Renal pelvis (tissue), 4 donors: ENCODE results near the gene SRGAP3. TPM values are rescaled to one million over a fixed set of nuclear protein-coding genes. Genes with fewer than 3 reads are reported as not detected.

Source experiments
- DNase-seq: peaks from one replicate; pipeline ENCODE4 v3.0.0-alpha.2; 2013
- polyA plus RNA-seq, 3 donors: library from polyadenylated mRNA; unstranded; fragments of 120-200 nt; gene quantifications; one replicate each; pipeline ENCODE4 v1.2.1, GENCODE V29; 2013; ENCODE audit not compliant: insufficient read length in 3 of 3

SRGAP3 gene
- polyA plus RNA-seq, 3 donors = 15.3 to 22.8 (median 18.9) TPM

DNA sequence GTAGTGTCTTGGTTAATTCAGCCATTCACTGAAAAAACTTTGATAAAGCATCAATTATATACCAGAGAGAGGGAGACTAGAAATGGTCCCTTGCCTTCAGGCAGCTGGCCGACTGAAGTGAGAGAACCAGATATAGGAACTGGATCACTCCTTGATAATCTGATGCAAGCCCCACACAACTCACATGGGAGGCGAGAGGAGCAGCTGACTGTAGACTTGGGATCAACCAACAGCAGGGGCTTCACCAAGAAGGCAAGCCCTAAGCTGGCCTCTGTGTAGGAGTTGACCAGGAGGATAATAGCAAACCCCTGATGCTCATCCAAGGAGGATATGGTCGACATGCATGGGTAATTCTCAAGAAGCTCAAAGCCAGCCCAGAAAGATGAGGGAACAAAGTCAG lies 133.1 kb downstream of the SRGAP3 start:
- DNase-seq = no peak

DNA sequence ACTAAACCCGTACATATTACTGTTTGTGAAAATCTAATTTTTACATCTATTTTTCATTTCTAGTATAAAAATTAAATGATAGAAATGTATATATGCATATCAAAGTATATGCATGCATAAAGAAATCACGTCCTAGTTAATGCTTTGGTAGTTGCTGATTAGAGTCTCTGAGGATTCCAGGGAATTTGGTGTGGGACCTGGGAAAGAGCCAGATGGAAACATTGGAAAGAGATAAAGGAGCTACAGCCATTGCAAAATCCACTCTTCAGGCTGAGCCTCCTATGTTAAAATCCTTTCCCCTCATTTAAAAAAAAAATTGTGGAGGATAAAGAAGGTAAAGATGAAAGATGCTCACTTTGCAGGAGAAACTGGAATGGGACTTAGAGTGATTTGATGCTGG lies 134.1 kb downstream of the SRGAP3 start:
- DNase-seq = no peak

DNA sequence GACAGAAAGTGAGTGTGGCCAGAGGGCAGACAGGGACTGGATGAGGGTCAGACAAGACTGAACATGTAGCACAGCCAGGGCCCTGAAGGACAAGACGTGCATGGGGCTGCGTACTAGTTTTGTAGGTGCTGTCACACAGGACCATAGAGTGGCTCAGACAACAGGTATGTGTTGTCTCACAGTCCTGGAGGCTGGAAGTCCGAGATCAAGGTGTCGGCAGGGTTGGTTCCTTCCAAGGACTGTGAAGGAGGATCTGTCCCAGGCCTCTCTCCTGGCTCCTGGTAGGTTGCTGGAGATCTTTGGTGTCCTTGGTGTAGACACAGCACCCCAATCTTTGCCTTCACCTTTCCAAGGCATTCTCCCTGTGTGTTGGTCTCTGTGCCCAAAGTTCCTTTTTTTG lies 136.4 kb downstream of the SRGAP3 start:
- no peak for DNase-seq

DNA sequence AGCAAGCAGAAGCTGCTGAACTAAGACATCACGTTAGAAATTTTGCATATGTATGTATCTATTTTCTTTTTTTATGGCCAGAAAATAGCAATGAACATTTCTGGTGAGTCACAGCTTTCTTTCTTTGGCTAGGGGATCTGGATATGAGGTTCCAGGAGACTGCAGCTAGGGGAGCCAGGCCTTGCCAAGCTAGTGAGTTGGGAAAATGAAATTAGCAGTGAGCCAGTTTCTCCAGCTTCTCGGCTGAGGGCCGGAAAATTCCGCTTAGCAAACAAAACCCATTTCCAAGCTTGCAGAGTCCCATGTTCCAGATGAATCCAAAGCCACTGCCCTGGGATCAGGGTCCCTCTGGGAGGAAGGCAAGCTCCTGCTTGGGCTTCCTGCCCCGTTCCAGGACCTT lies 137.6 kb downstream of the SRGAP3 start:
- no peak for DNase-seq

DNA sequence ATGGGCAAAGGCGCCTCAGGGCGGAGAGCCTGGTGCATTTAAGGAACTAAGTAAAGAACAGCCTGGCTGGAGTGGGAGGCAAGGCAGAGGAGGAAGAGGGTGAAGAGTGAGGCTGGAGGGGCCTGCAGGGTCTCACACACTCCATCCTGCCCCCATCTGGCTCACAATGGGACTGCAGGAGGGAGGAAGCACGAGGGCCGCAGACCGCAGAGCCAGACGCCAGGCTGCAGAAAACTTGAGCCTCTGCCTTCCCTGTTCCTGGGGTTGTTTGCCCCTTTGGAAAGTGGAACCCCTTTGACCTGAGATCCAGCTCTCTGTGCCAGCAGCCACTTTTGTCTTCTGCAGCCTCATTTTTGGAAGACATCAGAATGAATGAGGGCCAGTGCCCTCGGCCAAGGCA lies 138.0 kb downstream of the SRGAP3 start:
- DNase-seq = no peak

DNA sequence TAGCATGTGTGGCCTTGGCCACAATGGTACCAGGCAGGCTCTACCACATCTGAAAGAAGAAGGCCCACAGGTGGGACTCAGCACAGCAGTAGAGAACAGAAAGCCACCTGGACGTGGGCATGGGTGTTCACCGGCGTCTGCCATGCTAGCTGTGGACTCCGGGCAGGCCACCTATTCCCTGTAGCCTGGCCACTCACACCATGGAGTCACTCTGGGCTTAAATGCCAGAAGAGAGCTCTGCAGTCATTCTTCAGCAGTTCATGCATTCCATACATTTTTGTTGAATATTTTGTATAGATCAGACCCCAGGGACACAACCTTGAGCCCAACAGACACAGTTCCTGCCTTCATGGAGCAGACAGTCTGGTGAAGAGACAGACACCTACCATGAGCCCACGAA lies 138.6 kb downstream of the SRGAP3 start:
- no peak for DNase-seq

DNA sequence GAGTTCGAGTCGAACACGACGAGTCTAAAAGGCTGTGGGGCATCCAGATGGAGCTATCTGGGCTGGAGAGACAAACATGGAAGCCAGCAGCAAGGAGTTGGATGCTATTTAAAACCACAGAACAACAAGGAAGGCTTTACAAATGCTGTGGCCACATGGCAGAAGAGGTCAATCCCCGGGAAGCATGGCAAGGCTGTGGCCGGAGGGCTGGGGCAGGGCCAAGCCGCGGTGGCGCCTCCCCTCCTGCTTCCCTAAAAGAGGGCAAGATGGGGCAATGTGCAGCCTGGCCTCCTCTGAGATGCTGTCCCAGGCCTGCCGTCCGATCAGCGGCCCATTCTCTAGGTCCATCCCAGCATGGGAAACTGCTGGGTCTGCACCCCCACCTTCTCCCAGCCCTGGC lies 139.1 kb downstream of the SRGAP3 start:
- no peak for DNase-seq

DNA sequence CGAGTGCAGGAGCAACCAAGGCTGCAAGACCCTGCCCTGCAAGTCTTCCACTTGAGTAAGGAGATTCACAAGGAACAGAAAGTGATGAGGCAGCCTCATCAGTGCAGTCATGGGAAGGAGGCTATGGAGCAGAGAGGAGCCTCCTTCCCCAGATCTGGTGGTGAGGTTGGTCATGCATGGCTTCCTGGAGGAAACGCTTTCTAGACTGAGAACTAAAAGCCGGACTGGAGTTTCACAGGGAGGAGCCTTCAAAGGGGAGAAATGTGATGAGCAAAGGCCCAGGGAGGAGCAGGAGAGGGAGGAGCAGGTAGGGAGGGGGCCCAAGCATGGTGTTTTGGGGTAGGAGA lies 139.9 kb downstream of the SRGAP3 start:
- DNase-seq = no peak

DNA sequence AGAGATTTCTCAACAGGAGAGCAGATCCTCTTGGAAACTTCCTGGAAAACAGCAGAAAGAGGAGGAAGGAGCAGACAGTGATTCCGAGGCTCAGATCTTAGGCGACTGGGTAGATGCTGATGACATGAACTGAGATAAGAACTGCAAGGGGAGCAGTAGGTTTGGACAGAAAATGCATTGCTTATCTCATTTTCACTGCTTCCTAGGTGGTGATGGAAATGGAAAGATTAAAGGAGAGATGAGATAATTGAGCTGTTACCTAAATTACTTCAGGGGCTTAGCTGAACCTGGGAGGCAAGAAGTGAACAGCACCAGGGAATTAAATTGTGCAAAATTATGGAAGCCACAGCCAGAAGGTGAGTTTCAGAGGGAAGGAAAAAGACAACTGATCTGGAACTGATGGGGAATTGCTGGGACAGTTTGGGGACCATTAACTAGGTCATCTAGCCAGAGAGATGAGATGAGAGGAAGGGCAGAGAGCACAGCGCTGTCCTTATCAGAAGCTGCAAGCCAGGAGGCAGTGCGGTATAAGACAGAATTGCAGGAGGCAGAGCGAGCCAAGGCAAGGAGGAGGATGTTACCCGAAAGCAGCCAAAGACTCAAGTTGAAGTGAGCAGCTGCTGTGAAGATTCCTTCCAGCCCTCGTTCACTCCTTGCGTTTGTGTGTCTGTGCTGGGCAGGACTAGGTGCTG lies 140.4 kb downstream of the SRGAP3 start:
- no peak for DNase-seq

DNA sequence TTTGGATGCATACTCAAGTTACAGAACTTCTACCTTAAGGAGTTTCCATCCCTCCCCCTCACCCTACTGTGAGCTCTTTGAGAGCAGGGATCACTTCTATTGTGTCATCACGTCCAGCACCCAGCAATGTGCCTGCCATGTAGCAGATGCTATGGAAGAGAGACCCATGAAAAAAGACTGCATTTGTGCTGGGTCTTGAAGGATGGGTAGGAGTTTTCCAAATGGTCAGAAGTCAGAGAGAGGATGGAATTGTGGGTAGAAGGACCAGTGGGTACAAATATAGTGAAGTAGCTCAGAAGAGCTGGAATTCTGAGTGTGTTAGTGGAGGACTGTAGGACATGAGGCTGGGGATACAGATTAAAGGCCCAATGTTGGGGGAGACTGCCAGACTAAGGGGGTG lies 141.7 kb downstream of the SRGAP3 start:
- no peak for DNase-seq

DNA sequence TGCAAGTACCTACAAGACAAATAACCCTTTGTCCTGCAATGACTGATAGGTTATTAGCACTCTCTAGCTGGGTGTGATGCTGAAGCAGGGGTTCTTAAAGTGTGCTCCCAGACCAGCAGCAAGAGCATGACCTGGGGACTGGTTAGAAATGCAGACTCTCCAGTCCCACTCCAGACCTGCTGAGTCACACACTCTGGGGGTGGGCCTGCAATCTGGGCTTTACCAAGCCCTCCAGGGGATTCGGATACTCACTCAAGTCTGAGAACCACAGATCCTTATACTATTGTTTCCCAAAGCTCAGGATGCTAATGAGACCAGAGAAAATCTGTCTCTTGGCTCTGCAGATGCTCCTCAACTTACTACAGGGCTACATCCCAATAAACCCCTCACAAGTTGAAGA lies 144.0 kb downstream of the SRGAP3 start:
- no peak for DNase-seq

DNA sequence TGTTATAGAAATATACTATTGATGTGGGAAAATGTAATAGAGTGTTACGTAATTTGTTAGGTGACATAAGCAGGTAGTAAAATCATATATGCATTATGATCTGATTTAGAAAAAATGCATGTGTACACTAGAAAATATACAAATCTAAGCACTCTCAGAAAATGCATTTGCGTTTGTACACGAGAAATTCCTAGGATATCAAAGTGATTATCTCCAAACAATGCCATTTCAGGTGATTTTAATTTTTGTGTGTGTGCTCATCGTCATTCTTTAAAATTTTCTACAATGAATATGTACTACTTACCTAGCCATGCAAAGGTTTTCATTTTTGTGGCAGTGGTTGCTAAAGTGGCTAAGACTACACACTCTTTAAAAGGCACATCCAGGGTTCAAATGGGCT lies 145.3 kb downstream of the SRGAP3 start:
- DNase-seq = no peak

DNA sequence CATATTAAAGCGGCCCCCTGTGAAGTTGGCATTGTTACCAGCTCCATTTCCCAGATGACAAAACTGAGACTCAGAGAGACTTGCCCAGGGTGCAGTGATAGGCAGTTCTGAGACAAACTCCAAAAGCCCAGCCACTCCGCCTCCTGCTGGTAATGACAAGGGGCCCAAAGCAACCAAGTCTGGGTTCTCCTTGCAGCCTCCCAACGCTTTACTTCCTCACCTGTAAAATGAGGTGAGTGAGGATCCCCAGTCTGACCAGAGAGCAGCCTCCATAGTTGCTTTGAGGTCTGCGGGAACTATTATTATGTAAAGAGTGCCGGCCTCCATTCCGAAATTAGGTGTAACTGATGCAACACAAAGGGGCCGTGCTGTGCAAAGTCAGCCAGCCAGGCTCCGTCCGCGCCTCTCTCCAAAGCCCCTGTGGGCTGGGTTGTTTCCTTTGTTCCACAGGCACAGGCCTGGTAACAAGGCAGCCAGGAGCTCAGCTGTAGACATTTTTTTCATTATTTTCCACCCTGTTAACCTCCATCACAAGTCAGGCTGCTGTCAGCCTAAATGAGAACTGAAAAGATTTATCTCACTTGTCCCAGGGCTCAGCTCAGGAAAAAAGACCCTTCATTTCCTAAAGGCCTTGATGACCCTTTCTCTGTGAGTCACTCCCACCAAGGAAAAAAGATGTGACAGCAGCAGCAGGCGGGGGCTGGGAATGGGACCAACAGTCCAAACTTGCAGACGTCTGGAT lies 147.0 kb downstream of the SRGAP3 start:
- DNase-seq = no peak

DNA sequence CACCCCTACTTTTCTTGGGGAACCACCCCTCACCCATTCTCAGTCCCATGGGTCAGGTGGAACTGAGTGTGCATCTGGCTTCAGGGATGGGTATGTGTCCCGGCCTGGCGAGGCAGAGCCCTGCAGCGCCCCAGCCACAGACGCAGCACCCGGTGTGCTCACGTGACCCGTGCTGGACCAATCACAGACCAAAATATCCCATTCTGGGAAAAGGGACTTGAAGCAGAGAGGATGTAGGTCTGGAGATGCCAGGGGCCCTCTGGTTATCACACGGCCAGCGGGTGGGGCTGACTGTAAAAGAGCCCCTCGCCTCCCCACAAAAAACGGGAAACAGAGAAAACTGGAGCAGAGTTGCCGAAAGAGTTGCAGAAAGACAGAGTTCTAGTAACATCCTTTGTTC lies 148.2 kb downstream of the SRGAP3 start:
- DNase-seq = no peak

DNA sequence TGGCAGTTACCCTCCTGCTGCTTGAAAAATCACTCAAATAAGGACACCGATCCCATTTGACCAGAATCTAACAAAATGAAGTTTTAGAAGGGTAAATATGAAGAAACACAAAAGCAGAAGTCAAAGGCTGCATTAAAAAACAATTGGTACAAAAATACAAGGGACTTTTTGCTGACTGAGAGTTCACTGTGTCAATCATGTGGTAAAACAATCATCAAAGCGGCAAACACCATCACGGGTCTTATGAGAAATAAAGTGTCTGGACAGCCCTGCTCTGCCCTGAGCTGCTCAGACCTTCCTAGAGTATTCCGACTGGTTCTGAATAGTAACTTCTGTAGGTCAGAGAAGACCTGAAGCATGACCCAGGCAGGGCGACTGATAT lies 148.9 kb downstream of the SRGAP3 start:
- DNase-seq = no peak

DNA sequence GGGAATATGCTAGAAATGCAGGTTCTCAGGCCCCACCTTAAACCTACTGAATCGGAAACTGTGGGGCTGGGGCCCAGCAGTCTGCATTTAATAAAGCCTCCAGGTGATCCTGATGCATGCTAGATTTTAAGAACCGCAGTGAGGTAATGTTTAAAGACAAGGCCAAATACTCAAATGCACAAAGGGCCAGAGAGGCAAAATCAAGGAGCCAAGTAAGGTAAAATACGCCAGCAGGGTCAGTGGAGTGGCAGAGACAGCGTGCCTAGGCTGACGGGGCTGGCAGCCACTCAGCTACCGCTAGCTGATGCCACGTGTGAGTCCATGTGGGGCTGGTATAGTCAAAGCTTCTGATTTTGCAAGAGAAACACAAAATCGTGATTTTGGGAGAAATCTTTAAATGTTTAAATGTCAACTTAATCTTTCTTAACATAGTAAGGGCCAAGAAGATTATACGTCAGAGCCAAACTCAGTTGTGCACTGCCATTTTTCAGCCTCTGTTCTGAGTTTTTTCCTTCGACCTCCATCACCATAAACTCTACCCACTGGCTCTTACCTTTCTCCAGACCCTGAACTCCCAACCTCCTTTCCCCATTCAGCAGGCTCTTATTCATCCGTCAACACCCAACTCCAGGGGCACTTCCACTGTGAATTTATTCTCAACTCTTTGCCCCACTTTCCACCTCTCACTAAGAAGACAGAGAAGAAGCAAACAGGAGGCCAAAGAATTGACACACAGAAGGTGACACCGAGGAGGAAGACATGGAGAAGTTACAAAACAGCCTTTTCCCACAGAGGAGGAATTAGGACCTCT lies 149.5 kb downstream of the SRGAP3 start:
- no peak for DNase-seq

DNA sequence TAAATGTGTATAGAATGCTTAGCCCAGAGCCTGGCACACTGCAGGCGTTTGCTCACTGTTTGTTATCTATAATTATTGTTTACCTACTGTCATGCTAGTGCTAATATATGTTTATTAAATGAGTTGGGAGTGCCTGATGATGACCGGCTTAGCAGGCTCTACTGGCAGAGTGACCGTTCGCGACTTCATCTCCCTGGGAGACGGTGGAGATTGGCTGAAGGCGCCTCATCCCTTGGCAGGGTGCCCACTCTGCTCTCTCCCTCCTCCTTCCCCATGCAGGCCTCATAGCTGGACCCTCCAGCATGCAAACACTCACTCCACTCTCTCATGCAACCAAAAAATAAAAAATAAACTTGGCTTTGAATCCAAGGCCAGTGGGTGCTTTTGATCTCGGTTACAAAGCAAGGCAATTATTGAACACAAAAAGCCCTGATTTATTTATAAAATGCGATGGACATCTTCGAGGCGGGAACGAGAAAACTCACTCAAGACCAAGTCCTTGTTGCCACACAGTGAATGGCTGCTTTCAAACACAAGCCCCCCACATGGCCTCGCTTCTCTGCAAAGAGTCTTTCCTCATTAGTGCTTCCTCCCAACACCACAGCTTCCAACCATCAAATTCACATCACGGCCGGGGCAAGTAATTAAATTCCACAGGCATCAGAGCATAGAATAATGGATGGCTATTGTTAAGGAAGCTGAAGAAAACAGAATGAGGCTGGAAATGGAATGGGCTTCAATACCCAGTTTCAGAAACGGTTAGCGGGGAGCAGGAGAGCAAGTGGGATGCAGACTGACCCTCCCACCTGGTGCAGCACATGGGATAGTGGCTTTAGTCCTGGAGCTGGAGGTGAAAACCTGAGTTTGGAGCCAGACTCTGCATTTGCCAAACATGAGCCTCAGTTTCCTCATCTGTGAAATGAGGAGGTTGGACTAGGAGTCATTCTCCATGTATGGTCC lies 150.4 kb downstream of the SRGAP3 start:
- peak; percentile 74 for DNase-seq

DNA sequence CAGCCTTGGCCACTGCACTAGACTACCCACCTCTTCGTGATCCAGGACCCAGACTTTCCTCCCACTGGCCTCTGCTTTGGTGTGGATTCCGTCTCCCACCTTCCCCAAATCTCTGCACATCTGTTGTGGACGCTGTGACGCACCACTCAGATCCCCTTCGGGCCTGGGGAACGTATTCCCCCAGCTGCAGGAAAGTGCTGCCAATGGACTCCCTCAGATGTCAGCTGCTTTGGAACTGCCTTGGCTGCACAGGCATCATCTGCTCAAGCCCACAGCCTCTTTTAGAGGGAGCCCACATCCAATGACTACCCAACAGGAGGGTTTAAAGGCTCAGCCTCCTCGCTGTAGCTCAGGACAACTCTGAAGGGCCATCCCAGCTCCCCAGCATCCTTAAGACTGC lies 152.0 kb downstream of the SRGAP3 start:
- no peak for DNase-seq

DNA sequence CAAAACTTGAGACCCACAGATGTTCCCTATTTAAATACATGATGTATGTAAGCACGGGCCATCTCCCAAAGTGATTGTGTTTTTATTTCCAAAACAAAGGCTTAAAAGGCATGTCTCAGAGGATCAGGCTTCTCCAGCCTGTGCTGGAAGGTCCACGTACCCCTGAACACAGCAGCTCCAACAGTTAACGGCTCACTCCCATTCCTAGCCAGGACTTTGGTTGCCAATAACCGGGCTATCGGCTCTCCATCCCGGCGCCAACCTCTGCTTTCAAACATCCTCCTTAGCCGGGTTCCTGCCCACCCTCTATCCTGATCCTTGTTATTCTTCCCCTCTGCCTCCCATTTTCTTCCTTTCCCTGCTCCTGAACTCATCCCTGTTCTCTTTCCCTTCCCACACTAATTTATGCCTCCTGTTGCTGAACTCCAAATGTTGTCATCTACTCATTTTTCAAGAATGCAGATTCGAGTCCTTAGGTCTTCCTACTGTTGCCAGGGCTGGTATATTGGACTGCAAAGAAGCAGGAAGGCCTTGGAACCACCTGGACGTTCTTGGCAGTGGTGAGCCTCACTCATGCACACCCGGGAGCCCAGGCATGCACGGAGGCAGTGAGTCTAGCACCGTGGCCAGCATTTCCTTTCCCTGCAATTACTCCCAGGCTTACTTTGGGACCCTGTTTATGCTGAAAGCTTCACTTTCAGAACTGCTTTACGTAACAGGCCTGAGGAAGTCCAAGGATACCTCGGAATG lies 157.8 kb downstream of the SRGAP3 start:
- DNase-seq = no peak

DNA sequence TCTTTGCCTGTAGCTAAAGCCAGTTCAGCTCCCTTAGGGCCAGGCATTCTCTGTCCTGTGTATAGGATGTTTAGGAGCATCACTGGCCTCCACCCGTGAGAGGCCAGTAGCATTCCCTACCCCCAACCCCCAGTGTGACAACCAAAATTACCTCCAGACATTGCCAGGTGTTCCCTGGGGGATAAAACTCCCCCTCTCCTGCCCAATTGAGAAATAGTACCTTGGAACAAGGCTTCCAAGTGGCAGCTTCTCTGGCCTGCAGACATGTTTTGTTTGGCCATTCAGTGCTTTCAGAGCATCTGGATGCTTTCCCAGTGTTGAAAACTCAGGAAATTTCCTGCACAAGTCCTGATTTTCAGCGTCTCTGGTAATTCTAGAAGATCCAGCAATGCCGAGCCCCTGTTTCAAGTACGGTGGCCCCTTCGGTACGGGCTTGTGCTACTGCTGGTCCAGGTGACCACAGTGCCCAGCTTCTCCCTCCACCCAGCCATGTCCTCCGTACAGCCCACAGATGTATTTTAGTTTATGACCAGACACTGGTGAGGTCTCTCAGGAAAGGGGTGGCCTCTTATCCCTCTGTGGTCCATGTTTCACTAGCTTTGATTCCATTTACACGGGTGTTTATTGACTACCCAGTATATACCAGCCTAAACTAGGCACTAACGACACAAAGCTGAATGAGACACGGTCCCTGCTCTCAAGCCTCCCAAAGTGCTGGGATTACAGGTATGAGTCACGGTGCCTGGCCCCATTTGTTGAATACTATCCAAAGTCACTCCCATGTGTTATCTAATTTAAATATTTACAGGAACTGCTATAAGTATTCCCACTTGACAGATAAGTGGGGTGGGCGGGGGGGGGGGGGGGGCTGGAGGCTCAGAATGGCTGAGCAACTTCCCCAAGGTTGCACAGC lies 160.7 kb downstream of the SRGAP3 start:
- DNase-seq = no peak
